NCI-H2107 treated with DMSO at 0.1 percent for 48 hours (cell line): ENCODE results near the gene KIN.
"Not testable (repeated sequence)": the region's sequence is repeated elsewhere in the genome, so short reads cannot be mapped to it uniquely, and the experiment has no call there.

Source experiments
- DNase-seq: peaks from one replicate; lab custom pipeline; 2025; ENCODE audit not compliant: unreplicated experiment; lab: John Stamatoyannopoulos, UW

Gene KIN

DNA sequence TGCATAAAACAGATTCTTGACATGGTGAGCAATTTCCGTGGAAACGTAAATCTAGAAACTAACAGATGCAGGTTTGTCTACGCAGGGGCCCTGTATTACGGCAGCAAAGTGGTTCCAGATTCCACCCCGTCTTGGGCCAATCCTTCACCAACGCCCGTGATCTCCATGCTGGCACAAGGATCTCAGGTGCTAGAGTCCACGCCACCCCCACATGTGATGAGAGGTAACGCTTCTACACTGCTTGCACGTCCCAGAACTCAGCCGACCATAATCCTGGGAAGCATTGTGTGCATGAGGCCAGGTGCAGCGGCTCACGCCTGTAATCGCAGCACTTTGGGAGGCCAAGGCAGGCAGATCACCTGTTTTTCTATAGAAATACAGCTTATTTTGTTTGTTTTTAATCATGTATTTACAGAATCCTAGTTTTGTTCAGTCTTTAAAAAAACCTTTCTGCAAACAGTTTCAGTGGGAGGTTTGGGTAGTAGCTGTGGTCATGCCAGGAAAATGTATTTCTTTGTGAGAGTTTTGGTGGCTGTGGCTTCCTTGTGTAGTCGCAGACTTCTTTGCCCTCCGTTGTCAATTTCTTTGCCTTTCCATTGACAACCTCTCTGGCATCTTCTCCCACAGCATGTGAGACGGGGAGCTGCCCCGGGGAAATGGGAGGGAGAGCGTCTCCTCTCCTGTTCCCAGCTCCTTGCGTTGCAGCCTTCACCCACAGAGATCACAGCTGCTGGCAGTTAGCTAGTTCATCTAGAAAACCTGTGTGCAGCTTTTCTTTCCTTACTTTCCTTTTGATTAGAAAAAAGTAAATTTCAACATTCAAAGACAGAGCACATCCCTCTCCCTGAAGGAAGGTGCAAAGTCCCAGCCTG, 49.0 kb downstream of the KIN start:
- DNase-seq, result peak; percentile 31

DNA sequence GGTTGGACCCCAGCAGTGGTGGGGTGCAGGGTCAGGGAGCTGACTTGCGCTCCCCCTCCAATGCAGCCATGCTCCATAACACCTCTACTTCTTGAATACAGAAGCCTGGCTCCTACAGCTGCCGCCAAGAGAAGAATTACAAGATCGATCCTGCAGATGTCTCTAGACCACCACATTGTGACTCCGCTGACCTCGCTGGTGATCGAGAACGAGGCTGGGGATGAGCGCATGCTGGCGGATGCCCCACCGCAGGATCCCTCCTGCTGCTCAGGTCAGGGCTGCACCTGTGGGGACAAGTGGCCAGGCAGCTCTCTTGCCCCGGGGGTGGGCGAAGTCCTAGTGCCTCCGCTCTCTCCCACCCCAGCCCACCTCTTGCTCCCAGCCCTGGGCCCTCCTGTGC, 53.0 kb downstream of the KIN start:
- no peak for DNase-seq

DNA sequence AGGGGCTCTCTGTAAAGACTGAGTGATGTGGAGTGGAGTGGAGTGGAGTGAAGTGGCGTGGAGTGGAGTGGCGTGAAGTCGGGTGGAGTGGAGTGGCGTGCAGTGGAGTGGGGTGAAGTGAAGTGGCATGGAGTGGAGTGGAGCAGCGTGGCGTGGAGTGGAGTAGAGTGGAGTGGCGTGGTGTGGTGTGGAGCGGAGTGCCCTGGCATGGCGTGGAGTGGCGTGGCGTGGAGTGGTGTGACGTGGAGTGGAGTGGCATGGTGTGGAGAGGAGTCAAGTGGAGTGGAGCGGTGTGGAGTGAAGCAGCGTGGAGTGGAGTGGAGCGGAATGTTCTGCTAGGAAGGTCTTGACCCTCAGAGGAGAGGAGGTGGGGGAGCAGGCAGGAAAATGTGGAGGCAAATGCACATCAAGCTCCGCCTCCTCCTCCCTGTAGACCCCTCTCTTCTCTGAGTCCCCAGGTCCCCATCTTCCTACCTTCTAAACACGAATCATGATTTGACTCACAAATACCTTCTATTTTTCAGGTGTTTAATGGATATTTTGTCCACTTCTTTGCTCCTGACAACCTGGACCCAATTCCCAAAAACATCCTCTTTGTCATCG, 64.8 kb downstream of the KIN start:
- no peak for DNase-seq

DNA sequence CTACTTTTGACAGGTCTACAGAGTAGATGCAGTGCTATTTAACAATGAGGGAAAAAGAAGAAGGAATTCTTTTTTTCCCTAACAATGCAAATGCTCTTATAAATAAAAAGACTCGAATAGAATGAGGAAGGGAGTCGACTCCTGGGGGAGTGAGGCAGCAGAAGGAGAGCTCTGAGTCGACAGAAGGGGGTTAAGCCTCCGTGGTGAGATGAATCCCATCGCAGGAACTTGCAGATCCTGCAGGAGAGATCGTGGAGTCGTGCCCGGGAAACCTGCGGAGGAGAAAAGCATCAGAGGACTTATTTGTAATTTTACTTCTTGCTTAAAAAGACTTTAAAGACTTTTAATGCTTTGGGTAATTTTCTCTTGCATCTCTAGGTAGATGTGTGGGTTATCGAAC, 67.3 kb downstream of the KIN start:
- DNase-seq, result no peak

DNA sequence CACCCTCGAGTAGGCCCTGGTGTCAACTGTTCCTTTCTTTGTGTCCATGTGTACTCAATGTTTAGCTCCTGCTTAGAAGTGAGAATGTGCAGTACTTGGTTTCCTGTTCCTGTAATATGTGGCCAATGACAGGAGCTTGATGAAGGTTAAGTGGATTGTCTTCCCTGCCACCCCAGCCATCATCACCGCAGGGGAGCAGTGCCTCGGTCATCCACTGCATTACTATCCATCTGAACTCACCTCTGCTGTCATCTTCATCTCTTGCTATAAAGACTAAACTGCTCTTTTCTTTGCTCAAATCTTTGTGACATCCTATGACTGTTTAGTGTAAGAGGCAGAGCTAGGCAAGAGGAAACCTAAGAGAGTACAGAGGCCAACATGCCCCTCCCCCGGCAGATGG, 69.1 kb downstream of the KIN start:
- DNase-seq, result no peak

DNA sequence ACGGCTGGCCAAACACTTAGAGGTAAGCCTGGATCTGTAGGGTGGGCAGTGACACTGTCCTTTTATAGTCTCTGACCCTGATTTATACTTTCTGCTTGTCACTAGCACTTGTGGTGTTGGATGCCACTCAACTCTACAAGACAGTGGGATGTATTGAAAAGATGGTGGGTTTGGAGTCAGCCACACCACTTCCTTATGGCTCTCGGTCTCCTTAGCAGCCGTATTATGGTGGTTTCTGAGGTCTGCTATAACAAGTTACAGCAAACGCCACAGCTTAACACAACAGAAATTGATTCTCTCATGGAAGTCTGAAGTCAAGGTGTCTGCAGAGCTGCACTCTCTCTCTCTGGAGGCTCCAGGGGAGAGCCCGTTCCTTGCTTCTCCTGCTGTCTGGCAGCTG, 70.0 kb downstream of the KIN start:
- DNase-seq, result no peak

DNA sequence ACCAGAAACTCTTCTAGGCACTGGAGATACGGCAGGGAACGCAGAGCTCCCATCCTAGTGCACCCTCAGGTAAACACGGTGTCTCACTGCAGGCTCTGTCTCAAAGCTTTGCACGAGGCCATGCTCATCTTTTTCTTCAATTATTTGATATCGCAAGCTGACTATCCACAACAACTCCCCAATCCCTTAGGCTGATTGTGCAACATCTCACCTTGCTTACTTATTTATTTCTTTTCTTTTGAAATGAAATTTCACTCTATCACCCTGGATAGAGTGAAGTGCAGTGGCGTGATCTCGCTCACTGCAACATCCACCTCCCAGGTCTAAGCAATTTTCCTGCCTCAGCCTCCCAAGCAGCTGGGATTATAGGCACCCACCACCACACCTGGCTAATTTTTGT, 72.3 kb downstream of the KIN start:
- no peak for DNase-seq

DNA sequence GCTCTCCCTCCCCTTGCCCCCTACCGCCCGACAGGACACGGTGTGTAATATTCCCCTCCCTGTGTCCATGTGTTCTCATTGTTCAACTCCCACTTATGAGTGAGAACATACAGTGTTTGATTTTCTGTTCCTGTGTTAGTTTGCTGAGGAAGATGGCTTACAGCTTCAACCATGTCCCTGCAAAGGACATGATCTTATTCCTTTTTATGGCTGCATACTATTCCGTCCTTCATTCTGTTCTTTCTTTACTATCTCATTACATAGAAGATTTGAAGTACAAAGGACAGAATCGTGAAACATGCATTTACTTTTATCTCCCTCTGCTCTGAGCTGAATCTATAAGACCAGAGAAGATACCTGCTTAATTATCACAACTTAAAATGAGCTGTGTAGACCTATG, 76.7 kb downstream of the KIN start:
- not testable (repeated sequence) for DNase-seq

DNA sequence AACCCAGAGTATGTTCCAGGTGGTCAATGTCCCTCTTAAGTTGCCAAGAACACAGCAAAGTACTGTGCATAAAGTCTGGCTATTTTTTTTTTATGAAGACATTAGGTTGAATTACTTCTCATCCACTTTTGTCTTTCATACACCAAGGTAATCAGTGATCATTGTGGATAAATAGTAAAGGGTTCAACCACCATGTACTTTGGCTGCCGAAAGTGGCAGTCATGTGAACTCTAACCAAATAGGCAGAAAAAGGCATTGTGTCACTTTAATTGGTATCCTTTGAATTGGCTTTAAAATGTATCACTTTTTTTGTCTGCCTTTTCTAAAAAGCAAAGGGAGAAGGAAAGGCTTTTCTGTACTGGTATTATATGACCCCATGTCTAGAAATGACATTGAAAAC, 77.3 kb downstream of the KIN start:
- no peak for DNase-seq

DNA sequence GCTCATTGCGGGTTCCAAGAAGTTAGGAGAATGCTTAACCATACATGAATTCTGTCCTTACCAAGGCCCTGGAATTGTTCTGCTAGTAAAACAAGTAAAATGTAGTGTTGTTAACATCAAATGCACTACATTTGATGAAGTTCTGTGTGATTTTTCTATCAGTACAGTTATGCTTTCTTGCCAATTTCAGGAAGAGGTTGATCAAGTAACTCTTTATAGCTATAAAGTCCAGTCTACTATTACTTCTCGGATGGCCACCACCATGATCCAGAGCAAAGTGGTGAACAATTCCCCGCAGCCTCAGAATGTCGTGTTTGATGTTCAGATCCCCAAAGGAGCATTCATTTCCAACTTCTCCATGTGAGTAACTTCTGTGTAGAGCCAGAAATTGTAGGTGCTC, 79.0 kb downstream of the KIN start:
- DNase-seq, result no peak

DNA sequence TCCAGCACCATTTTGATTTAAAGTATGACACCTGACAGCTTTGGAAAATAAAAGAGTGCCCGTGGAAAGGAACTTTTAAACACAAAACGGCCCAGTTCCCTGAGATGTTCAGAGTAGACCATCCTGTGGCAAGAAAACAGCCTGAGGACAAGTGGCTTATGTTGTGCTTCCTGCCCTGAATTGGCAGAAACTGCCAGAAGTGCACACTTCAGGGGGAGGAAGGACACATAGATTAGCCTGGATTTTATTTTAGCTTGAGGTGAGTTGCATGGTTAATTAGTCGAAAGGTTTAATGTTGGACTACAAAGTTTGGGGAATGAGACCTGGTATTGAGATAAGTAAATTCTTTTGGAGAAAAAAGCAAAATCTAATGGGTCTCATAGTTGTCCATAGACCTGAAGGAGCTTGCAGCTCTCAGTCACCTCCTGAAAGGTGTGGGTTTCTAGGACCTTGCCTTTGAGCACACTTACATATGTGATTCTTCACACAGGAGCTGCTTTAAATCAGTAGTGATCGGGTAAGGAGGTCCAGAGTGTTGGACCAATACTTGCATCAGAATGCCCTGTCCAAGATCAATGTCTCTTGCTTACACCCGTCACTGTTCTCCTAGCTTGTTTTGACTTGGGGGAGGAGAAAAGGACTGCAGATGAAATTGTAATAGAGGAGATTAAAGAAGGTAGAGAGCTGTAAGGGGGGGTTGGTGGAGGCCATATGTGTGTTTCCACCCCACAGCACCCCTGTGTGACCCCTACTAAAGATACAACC, 79.8 kb downstream of the KIN start:
- DNase-seq, result no peak

DNA sequence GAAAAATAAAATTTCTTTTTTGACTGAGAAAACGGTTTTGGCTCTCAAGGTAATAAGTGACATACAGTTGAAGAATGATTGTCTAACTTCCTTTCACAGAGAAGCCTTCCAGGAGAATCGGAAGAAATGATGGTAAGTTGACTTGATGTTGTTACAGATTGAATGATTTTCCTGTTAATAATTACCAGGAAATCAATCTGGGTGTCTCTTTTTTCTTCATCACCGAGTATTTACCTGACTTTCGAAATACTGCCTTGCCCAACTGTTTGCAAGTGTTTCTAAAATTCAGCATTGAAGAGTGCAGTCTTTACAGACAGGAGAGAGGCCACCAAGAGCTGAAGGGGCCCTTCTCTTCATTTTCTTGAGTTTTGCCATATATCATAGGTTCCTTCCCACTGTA, 80.7 kb downstream of the KIN start:
- DNase-seq, result no peak

DNA sequence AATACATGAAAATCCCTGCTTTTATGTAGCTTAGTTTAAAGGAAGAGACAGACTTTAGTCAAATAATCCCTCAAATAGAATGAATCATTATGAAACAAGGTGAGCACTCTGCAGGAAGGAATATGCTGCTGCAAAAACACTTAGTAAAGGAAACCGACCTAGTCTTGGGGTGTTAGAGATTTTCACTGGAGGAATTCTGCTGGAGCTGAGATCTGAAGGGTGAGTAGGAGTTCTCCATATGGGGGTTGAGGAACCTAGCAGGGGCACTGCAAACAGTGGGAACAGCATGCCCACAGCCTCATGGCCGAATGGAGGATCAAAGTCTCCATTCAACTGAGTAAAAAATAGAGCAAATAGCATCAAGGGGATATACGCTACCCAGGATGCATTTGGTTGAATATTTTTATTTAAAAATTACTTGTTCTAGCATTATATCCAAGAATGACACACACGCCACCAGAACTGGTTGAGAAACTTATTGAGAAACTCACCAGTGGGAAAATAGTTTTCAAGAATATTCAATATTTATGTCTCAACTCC, 81.2 kb downstream of the KIN start:
- DNase-seq, result no peak

DNA sequence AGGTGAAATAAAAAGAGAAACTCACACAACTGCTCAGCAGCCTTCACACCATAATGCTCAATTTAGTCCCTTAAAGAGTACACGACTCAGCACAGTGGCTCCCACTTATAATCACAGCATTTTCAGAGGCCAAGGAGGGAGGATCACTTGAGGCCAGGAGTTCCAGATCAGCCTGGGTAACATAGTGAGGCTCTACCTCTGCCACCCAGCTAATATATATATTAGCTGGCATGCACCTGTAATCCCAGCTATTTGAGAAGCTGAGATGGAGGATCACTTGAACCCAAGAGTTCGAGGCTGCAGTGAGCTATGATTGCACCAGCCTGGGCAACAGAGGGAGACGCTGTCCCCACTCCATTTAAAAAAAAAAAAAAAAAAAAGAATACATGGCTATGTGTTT, 82.5 kb downstream of the KIN start:
- no peak for DNase-seq

DNA sequence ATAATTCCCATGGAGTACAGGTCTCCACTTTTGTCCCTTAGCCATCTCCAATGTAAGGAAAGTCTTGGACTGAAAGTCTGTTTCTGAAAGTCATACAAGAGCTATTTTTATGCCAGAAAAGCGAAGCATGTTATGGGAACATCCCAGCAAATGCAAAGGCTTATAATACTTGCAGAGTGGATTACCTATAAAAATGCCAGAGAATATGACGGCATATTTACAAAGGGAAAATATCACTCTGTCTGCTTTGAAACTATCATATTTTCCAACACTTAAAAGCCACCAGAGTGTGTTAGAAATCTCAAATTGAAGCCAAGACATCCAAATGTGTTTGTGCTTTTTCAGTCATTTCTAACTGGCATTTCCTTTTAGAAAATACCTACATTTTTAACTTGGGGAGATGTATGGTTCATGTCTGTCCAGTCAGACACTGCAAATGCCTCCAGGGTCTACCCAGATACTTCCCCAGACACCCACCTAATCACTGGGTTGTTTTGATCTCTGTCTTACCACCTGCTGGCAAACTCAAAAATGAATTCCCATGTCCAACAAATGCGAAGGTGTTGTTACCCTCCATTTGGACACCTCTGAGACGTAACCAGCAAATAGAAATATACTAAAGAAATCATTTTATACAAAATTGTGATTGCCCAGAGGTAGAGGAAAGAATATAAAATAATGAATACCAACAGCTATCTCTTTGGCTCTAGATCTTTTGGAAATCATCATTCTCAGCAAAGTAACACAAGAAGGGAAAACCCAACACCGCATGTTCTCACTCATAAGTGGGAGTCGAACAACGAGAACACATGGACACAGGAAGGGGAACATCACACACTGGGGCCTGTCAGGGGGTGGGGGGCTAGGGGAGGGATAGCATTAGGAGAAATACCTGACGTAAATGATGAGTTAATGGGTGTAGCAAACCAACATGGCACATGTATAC, 83.4 kb downstream of the KIN start:
- no peak for DNase-seq

DNA sequence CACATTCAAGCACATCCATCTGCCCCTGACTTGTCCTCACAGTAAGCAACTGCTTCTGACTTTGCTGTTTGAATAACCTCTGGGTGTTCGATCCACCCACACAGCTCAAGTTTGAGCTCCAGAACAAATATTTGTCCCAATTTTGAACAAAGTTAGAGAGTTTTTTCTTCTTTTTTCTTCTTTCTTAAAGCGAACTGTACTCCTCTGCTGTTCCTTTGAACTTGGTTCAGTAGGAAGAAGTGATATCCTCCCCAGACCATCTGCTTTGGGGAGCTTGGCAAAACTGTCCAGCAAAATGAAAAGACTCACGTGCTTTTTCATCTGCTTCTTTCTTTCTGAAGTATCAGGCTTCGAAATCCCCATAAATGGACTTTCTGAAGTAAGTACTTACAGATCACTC, 84.7 kb downstream of the KIN start, which contains the start of gene ITIH2:
Gene ITIH2, plus strand, starts transcription at position 177 of the 400 bp plus-strand sequence. Its CDS starts 119 bp downstream, at position 296.
- no peak for DNase-seq

DNA sequence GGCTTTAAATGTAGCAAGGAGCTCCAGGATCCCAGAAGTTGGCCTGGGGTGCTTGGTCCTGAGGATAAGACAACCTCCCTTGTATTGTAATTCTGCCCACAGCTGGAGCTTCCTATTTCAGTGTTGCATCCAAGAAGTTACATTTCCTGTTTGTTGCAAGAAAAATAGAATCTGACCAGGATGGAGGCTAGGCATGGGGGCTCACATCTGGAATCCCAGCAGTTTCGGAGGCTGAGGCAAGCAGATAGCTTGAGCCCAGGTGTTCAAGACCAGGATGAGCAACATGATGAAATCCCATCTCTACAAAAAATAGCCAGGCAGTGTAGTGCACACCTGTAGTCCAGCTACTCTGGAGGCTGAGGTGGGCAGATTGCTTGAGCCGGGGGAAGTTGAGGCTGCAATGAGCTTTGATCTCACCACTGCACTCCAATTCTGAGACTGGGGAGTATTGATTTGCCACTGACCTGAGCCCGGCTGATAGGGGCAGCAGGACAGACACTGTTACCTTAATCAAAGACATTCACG, 85.4 kb downstream of the KIN start:
- DNase-seq, result no peak

DNA sequence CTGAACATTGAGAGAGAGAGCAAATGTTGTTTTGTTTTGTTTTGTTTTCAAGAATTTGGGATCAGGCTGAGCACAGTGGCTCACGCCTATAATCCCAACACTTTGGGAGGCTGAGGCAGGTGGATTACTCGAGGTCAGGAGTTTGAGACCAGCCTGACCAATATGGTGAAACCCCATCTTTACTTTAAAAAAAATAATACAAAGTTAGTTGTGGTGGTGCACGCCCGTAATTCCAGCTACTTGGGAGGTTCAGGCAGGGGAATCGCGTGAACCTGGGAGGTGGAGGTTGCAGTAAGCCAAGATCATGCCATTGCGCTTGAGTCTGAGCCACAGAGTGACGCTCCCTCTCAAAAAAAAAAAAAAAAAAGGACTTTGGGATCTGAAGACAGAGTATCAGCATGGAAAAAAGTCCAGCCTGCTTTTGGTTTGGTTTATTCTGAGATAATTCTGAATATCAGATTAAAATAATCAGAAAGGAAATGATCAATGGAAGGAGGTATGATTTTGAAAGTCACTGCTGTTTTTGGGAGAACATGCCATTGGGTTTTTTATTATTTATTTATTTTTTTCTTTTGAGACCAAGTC, 86.5 kb downstream of the KIN start:
- DNase-seq, result no peak
